HG03521 (cell line): Measurements from ENCODE around the gene ADGRA1.
"Not testable (repeated sequence)": the region's sequence is repeated elsewhere in the genome, so short reads cannot be mapped to it uniquely, and the experiment has no call there.

Source experiments
- ATAC-seq: cut with Tn5 transposase; IDR thresholded peaks from one replicate; pipeline ENCODE4 v1.9.1; 2021; ENCODE audit warnings: mild to moderate bottlenecking, moderate library complexity; ENCODE audit not compliant: unreplicated experiment

The ADGRA1 gene

DNA sequence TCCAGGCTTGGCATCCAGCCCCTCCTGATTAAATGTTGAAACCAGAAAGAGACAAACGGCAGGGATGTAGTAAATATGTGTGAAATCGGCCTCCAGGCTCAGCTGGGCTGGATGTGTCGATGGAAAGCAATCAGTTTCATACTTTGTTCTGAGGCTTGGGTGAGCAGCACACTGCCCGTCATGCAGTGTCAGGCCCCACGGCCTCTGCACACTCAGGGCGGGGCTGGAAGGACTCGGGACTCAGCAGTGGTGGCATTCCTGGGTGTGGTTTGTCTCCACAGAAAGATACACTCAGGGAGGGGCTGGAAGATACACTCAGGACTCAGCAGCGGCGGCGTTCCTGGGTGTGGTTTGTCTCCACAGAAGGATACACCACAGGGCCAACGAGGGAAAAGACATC, 22.0 kb downstream of the ADGRA1 start:
- ATAC-seq, result no peak

DNA sequence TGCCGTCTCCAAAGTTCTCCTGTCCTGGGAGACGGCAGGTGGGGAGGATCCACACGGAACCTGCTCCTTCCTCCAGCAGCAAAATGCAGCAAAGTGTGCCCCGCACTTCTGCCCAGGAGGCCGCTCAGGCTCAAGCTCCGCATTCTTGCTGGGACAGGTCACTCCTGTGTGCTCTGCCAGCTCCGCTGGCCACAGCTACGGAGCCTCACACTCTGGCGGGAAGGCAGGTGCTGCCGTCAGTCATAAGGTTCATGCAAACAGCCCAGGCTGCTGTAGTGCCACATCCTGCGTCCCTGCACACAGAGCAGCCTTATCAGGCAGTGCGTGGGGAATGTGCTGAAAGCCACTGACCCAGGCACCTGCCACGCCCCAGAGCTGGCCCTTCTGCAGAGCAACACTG, 22.4 kb downstream of the ADGRA1 start:
- ATAC-seq, result no peak

DNA sequence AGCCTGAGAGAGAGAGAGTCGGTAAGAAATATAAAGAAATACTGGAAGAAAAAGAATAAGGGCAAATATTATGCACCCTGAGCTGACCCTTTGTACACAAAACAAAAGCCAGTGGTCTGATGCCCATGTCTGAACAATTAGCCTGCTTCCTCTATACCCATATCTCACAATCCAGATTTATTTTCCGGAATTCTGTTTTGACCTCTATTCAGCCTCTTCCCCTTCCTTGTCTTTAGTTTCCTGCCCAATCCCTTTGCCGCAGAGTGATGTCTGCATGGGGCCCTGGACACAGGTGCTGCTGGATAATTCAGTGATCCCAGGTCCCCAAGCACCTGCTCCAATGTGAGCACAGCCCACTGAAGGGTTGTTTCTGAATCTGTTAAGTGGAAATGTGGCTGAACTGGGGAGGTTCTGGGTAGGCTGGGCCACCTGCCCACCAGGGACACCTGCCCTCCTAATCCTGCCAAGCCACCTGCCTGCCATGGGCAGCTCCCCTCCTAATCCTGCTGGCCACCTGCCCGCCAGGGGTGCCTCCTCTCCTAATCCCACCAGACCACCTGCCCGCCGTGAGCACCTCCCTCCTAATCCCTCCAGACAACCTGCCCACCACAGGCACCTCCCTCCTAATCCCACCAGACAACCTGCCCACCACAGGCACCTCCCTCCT, 23.0 kb downstream of the ADGRA1 start:
- ATAC-seq, result no peak

DNA sequence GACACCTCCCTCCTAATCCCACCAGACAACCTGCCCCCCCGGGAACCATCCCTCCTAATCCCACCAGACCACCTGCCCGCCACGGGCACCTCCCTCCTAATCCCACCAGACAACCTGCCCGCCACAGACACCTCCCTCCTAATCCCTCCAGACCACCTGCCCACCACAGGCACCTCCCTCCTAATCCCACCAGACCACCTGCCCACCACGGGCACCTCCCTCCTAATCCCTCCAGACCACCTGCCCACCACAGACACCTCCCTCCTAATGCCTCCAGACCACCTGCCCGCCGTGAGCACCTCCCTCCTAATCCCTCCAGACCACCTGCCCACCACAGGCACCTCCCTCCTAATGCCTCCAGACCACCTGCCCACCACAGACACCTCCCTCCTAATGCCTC, 23.9 kb downstream of the ADGRA1 start:
- not testable (repeated sequence) for ATAC-seq

DNA sequence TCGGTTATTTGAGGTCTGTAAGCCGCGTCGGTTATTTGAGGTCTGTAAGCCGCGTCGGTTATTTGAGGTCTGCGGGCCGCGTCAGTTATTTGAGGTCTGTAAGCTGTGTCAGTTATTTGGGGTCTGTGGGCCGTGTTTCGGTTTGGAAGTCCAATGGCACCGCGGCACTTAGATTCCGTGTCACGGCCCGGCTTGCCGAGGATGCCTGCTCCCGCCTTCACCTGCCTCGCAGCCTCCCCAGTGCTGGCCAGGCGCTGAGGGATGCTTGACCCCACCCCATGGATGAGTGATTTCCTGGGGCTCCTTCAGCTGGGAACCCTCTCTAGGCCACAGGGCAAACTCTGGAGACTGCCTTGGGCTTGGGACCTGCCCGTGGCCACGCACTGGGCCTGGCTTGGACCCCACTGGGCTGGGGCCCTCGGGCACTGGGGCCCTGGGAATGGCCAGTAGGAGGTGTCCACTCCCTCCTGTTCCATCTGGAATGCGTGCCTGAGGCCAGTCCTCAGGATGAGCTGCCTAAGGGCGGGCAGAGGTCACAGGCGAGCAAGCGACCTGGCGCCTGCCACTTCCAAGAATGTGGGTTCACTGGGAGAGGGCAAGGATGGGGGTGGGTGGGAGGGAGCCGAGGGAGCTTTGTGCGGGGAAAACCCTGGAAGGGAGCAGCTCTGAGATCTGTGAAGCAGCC, 25.6 kb downstream of the ADGRA1 start:
- ATAC-seq, result no peak

DNA sequence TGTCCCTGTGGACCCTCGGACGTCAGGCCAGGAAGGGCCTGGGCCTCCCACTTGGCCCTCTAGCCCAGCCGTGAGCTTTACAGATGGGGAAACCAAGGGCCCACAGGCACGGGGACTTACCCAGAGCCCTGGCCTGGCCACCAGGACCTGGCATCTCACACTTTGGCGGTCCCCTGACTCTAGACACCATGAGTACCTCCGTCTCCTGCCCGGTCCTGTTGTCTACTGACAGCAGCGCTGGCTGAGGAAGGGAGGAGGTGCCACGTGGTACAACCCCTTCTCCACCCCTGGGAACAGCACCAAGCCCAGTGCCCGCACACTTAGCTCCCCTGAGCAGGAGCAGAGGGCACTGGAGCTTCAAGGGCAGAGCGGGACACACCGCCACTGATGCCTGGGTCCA, 26.1 kb downstream of the ADGRA1 start:
- no peak for ATAC-seq

DNA sequence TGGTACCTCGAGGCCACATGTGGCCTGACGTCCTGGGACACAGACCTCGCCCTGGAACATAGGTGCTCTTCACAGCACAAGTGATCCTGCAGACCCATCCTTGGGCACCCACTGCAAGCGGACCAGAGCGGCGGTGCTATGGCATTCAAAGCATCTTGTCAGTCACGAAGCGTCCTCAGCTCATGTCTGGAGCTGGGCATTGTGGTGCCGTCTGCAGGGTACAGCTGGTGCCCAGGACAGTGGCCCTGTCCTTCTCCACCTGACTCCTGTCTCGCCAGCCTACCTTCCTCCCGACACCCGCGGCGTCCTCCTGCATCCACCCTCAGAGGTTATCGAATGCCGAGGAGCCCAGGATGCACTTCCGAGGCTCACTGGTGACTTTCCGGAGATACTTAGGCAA, 26.5 kb downstream of the ADGRA1 start:
- ATAC-seq, result no peak

DNA sequence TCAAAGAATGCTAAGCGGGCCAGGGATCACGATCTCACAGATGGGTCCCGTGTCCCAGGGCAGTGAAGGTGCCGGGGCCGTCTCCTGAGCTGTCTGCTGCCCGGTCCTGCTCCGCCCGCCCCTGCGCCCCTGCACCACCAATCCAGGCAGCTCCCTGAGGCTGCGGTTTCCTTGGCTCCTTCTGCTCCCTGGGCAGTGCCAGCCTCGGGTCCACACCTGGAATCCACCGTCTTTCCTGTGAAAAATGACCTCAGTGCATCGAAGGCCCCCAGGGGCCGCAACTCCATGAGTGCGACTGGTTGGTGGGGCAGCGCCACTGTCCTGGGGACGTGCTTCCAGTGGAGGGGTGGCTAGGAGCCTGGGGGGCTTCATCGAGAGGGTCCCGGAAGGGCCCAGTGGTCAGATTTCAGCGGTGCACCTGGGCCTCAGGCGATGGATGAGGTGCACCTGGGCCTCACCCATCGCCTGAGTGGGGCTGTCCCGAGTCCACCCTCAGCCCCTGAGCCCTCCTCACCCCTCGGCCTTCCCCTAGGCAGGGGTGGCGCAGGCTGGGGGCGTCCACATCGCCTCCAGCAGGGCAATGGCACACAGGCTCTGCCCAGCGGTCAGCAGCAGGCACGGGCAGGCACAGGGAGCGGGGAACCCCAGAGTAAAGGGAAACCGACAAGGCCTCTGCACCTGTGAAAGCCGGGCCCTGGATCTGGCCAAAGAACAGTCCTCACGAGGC, 27.2 kb downstream of the ADGRA1 start:
- no peak for ATAC-seq

DNA sequence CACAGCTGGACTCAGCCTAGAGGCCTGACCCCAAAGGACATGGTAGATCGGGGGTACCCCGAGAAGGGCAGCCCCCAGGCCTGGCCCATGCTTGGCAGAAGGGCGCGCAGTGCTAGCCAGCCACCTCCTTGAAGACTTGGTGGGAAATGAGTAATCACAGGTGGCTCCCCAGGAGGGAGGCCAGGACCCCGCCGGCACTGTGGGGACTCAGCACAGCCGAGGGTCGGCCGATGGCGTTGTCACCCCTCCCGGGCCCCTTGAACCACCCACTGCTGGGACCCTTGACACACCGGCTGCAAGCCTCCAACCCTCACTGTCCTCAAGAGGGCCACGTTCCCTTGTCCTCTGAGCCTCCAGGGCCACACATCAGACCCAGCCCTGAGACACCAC, 27.7 kb downstream of the ADGRA1 start:
- no peak for ATAC-seq

DNA sequence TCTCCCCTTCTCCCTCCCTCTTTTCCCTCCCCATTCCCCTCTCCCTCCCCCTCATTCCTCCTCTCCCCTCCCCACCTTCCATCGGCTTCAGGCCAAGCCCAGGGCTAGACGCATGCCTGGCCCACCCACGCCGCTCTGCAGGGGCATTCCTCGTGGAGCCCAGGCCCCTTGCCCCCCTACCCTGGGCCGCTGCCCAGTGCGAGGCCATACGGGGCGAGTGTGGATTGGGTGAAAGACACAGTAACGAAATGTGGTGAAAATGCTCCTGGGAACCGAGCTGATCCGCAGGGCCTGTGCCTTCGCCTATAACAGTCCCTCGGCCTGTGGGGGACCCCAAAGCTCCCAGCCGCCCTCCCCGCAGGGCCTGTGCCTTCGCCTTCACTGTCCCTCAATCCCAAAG, 28.3 kb downstream of the ADGRA1 start:
- no peak for ATAC-seq

DNA sequence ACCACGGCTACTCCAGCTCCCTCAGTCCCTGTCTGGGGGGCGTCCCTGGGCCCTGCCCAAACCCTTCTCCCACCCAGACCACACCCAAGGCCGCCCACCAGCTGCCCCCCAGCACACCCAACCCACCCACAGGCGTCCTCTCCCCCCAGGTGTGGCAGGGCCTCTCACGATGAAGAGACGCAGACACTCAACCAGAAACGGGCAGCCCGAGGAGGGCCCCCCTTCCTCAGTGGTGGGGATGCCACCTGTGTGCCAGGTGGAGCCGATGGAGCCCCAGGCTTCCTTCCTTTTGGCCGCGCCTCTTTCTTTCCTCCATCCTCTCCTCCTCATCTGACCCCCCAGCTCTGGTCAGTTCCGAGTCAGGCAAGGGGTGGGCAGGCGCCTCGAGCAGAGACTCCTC, 28.7 kb downstream of the ADGRA1 start:
- ATAC-seq, result no peak

DNA sequence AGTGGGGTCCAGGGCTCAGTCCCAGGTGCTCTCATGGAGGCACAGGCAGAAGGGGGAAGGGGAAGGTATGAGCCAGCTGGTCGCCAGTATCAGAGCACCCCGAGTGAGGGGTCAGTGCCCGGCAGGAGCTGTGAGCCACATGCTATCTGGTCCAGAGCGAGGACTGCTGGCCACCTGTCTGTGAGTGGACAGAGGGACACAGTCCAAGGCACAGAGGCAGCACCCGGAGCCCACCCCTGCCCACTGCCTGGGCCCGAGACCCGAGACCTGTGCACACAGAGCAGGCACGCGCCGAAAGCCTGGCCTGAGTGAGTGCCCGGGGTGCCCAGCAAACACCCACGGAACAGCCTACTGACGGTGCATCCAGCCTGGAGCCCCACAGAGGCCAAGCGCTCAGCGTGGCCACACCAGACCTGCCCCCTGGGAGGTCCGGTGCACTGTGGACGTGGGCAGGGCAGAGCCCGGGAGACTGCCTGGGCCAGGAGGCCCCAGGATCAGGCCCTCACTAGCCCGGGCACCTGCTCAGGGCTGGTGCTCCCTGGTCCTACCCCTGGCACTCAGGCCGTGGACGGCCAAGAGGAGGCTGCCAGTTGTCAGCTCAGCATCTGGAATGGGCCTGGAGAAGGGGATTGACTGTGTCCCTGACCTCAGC, 29.4 kb downstream of the ADGRA1 start:
- ATAC-seq, result no peak

DNA sequence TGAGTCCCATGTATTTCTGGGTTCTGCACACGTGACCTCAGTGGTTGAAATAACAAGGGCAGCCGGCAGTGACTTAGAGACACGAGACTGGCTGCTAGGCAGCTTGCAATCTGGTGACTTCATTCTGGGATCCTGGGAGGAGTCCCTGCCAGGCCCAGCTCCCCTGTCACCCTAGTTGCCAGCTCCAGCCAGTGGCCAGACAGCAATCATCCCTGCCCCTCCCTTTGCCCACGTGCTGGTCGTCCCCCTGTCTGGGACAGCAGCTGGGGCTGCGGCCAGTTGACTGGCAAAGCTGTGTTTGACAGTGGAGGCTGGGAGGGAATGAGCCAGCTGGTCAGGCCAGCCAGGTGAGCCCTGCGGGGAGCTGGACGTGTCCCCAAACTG, 30.0 kb downstream of the ADGRA1 start:
- no peak for ATAC-seq

DNA sequence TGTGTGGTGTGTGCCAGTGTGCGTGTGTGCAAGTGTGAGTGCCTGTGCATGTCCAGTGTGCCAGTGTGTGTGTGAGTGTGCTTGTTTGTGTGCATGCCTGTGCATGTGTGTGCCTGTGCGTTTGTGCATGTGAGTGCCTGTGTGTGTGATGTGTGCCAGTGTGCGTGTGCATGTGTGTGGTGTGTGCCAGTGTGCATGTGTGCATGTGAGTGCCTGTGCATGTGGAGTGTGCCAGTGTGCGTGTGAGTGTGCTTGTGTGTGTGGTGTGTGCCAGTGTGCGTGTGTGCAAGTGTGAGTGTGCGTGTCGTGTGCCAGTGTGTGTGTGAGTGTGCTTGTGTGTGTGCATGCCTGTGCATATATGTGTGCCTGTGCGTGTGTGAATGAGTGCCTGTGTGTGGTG, 33.8 kb downstream of the ADGRA1 start:
- no peak for ATAC-seq

DNA sequence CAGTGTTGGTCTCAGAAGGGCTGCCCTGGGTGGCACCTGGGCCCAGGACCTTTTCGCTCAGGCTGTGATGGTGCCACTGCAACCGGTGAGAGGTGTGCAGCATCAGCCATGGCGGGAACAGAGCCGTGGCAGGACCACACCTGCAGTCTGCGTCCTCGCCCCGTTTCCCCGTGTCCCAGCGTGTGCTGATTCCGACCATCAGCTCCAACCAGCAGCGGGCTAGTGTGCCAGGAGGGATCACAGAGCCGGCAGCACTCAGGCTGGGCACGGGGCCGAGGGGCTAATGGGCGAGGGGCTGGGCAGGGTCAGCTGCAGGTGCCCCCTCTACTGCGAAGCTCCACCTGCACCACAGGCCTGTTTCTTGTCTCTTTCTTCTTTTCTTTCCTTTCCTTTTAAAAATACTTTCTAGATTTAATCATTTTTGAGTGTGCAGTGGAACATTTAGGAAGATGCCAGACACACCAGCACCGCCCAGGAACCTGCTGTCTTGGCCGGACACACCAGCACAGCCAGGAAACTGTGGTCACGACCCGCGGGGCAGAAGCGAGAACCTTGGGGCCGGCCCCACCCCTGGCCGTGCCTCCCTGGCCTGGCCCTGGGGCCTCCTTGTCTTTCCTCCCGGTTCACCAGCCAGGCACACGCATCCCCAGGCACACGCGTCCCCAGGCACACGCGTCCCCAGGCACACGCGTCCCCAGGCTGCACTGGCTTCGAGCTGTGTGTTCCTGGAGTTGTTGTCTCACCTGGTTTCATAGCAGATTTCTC, 34.6 kb downstream of the ADGRA1 start:
- no peak for ATAC-seq

DNA sequence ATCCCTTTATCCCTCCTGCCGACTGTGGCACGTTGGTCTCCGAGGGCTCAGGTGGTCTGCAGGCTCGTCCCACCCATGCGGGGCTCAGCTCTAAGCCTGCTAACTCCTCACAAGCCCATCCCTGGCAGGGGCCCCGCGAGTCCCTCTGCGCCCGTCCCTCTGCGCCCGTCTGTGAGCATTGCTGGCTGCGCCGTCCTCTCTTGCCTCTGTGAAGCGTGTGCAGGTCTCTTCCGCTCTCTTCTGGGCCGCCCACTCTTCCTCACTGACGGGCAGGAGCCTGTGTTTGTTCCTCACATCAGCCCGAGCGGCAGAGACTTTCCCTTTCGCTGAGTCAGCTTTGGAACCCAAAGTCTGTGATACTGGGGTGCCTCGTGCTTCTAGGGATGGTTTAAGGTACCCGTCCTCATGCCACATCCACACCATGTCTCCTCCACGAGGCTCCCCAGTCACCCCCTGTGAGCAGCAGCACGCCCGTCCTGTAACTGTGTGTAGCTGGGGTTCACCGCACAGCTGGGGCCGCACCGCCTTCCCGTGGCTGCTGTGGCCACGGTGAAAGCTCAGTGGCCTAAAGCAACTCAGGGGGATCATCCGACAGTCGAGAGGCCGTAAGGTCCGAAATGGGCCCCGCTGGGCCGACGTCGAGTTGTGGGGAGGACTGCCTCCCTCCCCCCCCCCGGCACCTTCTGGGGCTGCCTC, 35.5 kb downstream of the ADGRA1 start:
- no peak for ATAC-seq

DNA sequence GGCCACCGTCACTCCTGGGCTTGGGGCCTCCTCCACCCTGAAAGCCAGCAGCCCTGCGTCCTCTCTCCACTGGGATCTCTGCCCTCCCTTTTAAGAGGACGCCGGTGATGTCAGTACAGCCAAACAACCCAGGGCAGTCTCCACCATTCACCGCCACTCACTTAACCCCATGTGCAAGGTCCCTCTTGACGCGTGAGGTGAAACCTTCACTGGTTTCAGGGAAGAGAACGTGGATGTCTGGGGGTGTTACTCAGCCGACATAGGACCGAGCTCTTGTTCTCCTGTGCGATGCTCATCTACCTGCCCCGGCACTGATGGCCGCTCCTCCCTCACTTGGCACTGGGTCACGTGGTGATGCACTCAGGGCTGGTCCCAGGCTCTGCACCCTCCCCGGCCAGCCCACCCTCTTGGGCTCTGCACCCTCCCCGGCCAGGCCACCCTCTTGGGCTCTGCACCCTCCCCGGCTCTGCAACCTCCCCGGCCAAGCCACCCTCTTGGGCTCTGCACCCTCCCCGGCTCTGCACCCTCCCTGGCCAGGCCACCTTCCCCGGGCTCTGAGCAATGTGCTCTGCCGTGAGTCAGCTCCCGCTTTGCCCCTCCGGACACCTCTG, 36.1 kb downstream of the ADGRA1 start:
- ATAC-seq, result no peak

DNA sequence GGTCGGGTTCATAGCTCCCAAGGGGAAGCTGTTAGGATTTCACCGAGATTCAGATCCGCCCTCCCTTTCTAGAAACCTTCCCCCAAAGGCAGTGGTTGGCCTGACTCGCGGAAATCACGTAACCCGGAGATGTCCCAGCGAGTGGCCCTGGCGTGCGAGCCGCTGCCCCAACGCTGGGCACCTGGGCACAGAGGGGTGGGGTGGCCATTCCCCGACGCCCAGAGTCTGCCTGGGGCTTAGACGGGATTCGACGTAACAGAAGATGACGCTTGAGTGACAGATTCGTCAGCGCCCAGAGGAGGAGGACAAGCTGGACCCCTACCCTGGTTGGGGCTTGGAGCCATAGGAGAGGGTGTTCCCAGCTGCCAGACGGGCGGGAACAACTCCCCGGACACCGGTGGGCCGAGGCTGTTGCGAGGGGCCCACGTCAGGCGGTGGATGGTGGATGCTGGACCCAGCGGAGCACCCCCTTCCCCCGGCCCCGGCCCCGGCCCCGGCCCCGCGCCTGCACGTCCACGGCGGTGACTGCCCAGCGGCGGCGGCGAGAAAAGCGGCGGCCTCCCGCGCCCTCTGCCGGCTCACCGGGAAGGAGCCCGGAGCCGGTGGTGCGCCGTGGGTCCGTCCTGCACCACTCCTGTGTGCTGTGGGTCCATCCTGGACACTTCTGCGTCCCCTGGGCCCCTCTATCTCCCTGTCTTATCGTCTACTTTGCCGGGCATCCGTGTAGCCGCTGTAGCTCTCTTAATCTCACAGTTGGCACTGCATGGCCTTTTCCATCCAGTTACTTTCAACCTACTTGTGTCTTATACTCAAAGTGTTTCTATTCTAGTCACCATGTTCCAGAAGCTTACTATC, 36.9 kb downstream of the ADGRA1 start:
- no peak for ATAC-seq

DNA sequence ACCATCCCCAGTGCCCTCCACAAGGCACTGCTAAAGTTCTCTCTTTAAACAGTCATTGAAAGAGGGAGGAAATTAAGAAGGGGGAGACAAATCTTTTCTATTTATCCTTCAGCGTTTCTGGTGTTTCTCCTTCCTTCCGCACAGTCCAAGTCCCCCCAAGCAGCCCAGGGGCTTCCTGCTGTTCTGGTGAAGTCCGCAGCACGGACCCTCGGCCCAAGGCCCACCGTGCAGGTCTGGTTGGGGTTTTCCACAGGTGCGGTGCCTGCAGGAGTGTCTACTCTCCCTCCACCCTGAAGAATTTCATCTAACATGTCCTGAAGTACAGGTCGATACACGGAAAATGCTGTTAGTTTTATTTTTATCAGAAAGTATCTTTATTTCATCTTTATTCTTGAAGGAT, 38.2 kb downstream of the ADGRA1 start:
- no peak for ATAC-seq
